ENCODE measurements around the gene CCNT2.
"Not testable (repeated sequence)": the region's sequence is repeated elsewhere in the genome, so short reads cannot be mapped to it uniquely, and the experiment has no call there.

CCNT2 gene

DNA sequence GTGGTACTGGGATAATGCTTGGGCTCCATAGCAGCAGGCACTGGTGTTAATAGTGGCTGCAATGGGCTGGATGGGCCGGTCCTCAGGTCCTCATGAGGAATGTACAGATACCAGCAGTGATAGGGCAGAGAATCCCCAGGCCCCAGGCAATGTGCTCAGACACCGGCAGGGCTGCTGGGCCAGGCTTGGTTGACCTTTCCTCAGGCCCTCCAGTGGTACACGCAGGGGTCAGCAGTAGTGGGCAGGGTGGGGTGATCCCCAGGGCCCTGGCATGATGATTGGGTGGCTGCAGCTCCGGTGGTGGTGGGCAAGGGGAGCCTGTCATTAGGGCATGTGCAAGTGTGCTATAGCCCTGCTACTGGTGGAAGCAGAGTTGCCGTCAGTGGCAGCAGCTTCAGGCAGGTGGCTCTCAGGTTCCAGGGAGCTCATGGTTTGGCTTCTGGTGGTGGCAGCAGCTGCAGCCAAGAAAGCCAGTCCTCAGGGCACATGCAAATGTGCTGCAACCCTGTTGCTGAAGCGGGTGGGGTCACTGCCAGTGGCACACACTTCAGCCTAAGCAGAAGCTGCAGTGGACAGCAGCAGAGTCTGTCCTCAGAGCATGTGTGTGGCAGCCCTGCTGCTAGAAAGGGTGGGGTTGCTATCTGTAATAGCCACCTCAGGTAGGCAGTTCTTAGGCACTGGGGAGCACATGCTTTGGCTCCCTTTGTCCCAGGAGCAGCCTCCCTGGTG is 56.8 kb downstream of the CCNT2 start:
- DNase-seq (ENCODE audit: low read depth in 2 of 2): no peak

DNA sequence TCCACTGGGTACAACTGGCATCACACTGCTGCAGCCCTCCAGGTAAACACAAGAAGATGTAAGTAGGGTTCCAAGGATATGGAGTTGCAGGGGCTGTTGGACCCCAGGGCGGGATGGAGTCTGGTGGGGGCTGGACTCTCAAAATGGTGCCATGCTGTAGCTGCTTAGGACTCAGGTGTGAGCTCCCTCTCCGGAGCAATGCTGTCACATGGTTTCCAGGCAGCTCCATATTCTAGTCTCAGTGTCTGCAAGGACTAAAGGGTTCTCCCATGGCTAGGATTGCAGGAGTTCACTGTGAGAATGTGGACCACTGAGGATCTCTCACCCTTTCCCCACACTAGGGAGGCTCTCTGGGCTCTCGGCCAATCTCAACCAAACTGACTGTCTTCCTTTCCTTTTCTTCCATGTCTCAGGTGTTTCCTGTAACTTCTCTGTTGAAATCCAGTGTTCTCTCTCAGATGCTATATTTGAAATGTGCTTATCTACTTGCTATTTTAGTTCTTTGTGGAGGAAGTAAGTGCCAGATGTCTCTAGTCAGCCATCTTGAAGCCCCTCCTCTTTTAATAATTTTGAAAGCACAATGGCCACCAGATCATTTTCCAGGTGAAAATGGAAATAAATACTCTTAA is 57.6 kb downstream of the CCNT2 start:
- no peak for DNase-seq (ENCODE audit: low read depth in 2 of 2)

DNA sequence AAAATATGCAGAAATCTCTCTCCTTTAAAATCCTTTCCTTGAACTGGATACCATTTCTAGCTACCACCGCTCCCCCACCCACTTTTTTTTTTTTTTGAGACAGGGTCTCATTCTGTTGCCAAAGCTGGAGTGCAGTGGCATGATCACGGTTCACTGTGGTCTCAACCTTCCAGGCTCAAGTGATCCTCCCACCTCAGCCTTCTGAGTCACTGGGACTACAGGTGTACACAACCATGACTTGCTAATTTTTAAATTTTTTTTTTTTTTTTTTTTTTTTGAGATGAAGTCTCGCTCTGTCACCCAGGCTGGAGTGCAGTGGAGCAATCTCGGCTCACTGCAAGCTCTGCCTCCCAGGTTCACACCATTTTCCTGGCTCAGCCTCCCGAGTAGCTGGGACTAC is 58.5 kb downstream of the CCNT2 start:
- DNase-seq (ENCODE audit: low read depth in 2 of 2): not testable (repeated sequence)

DNA sequence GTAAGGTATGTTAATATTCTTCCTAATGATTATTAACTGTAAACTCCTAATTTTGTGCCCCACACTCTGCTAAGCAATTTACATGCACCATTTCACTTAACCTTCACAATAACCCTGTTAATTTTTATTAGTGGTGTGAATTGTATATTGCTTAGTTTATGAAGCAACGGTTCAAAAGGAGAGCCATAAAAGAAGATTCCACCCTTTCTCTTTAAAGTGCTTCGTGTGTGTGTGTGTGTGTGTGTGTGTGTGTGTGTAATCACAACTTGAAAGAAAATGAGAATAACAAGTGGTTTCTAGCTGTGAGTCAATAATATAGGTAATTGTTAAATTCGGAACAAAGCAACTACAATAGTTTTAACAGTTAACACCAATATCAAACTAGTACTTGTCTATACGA is 60.6 kb downstream of the CCNT2 start:
- DNase-seq (ENCODE audit: low read depth in 2 of 2): no peak

DNA sequence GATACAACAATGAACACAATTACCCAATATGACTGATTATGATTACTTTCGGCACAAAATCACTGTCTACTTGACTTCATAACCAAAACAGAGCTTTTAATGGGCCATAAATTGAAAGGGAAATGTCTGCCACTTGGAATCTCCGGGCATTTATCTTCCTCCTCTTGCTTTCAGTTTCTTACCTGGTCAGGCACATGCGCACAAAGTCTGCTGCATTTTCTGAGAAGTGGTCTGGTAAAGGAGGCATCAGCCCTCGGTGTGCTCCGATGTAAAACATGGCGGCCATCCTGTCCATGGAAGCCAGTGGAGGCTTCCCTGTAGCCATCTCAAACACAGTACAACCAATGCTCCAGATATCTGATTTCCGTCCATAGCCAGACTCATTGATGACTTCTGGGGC is 62.0 kb downstream of the CCNT2 start:
- DNase-seq (ENCODE audit: low read depth in 2 of 2): no peak

DNA sequence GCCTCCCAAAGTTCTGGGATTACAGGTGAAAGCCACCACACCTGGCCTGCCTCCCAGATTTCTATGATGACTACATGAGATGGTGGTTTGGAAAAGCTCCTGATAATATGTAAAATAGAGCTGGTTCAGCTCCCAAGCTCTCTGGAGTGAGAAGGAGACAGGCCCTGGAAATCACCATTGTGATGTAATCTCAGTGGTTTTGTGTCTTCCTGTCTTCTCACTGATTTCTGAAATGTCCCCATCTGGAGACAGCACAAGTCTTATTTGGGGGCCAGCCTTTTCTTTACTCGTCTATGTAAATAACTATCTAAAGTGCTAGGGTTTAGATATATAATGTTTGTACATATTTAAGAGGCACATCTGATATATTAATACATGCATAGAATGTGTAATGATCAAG is 64.0 kb downstream of the CCNT2 start:
- no peak for DNase-seq (ENCODE audit: low read depth in 2 of 2)

DNA sequence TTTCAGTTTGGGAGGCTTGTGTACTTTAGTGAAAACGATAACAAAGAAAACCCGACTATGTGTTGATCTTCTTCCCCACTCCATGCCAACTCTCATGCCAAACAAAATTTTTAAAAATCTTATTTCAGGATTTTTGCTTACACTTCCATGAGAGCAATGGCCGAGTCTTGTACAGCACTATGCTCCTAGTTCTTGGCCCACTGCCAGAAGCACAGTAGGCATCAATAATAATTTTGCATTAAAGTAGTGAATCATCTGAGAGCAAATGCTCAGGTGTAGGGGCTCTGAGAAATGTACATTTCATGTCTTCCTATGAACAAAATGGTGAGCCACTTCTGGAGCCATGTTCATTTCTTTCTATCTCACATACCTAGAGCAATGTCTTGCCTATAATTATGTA is 66.4 kb downstream of the CCNT2 start:
- DNase-seq (ENCODE audit: low read depth in 2 of 2): no peak

DNA sequence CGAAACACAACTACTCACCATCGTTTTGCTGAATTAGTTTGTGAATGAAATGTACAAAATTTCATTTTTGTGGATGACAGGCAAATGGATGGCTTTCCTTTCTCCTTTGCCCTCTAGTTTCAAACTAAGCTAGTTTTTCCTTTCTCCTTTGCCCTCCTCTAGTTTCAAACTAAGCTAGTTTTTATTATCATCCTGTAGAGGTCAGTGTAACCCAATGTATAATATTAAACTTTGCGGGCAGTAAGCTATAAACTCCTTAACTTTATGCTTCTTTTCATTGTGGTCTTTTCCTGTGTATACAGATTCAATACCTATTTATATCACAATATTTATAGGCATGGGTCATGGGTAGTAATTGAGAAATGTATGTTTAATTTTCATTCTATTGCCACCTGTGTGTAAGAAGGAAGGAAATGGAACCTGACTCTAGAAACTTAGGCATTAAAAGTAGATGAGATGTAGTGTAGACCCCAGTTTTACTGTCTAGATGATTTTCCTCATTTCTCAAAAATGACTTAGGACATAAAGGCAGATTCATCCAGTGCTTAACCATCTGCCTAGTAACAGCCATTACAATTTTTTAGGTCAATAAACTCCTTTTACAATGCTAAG is 70.5 kb downstream of the CCNT2 start:
- DNase-seq (ENCODE audit: low read depth in 2 of 2): no peak

DNA sequence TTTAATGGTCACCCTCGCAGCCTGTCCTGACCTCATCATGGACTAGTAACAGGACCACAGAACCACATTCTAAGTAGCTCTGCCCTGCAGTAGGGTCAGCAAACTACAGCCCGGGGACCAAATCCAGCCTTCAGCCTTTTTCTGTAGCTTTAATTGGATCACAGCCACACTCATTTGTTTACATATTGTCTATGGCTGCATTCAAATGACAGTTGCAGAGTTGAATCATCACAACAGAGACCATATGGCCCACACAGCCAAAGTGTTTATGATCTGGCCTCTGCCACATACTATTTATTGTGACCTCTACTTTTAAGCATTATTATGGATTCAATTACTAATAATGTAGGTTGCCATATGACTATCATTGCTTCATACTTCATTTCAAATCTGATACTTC is 80.9 kb downstream of the CCNT2 start:
- DNase-seq (ENCODE audit: low read depth in 2 of 2): no peak

DNA sequence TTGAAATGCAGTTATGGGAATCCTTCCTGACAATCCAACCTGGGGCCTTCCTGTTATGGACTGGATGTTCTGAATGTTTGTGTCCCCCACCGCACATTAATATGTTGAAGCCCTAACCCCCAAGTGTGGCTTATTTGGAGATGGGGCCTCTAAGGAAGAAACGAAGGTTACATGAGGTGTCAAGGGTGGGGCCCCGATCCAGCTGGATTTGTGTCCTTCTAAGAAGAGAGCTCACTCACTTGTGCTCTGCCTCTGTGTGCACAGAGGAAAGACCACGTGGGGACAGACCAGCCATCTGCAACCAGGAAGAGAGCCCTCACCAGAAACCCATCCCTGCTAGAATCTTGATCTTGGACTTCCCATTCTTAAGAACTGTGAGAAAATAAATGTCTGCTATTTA is 84.2 kb downstream of the CCNT2 start:
- DNase-seq (ENCODE audit: low read depth in 2 of 2): no peak

DNA sequence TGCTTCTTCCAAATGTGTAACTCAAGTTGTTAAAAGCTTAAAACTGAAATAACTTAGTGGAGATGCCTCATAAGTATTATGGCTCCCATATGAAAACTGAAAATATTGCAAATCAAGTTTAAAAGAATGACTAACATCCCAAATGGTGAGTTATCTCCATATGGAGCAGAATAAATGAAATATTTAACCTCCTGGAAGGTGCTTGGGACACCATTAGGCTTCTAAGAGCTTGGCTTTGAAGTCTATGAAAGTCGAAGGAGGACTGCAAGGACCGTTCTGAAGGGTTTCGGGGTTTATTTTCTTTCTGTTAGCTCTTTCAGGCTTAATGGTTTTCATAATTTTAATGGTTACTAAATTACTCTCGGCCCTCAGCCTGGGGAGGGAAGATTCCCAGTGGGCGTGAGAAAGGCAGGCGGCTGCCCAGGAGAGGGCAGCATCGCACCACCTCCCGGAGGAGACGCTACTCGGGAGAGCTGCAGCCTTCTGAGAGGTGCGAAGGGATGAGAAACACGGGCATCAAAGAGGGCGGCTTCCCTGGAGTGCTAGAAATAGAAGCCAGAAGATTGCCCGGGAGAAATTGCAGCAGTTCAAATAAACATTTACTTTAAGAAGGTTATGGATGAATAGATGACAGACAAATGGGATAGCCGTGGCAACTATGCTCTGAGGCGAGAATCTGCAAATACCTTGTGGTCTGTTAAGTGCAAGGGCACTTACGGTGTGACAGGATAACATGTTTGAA is 85.6 kb downstream of the CCNT2 start:
- DNase-seq (ENCODE audit: low read depth in 2 of 2): peak; percentile 42 to 56

DNA sequence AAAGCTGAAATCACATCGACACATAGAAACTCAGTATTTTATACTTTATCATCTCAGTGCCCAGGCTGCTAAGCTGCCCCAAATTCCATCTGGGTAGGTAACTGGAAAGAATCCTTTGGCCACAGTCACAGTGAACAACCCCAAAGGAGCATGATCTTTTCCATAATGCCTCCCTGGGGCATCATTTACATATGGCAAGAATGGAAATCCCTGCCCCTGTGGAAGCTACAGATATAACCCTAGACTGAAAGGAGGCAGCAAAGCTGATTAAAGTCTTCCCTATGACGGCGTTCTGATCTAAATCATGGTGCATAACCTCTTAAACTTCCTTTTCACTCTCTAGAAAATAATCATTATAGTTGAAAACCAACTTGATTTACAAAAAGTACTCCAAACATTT is 87.1 kb downstream of the CCNT2 start:
- DNase-seq (ENCODE audit: low read depth in 2 of 2): no peak
